HG03108 (cell line): Measurements from ENCODE around the gene GRPR.
A peak's percentile ranks its signal among the peaks of the same experiment; 100 is the strongest.
"Not testable (repeated sequence)": the region's sequence is repeated elsewhere in the genome, so short reads cannot be mapped to it uniquely, and the experiment has no call there.

Experiments used
- ATAC-seq: cut with Tn5 transposase; IDR thresholded peaks from one replicate; pipeline ENCODE4 v1.9.1; 2021; ENCODE audit warnings: moderate library complexity; ENCODE audit not compliant: unreplicated experiment

The GRPR gene

DNA sequence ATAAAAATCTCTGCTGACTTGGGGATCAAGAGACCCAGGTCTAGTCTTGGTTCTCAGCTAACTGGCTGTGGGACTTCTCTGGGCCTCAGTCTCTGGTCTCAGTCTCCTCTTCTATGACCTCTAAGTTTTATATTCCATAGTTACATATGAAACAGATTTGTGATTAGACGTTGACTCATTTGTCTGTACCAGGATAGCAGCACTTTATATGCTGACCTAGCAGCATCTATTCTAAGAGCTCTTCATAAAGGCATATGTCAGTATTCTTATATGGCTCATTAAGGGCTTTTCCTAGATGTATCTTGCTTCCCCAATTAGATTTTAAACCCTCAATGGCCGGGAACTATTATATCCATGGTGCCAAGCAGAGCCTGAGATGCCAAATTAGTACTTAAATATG is 12.7 kb downstream of the GRPR start:
- ATAC-seq, result no peak

DNA sequence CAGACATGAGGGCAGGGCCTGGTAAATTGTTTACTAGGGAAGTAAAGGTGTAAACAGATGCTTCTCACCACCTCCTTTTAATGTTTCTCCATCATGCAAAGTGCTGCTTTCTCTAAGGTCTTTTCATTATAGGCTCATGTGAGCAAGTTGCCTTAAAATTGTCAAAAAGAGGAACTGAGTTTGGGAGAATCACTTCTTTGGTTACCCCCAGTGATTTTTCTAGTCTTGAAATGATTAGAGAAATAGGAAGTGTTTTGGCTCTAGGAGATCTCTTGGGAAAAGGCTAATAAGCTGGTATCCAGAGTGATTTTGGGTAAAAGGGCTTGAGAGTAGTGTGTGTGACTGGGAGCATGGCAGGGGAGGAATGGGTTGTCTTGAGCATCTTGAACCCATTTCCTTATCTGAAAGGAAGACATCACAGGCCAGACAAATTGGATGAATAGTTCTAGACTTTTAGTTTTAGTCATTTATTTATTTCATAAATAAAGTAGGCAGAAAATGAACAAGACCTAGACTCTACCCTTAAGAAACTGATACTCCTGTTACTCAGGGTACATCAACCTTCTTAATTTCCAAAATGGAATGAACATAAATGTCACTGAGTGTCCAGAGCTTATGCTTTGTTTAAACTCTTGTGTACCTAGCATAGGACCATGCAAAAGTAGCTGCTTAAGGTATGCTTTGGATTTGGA is 14.2 kb downstream of the GRPR start:
- ATAC-seq, result peak; percentile 63

GRCh38 chrX:16138108-16138427 is 14.7 kb downstream of the GRPR start:
- no peak for ATAC-seq

- ATAC-seq, result no peak
These were observed 17.1 kb downstream of the GRPR start for GRCh38 chrX:16140448-16140847.

GRCh38 chrX:16140983-16141382 is 17.6 kb downstream of the GRPR start:
- no peak for ATAC-seq

DNA sequence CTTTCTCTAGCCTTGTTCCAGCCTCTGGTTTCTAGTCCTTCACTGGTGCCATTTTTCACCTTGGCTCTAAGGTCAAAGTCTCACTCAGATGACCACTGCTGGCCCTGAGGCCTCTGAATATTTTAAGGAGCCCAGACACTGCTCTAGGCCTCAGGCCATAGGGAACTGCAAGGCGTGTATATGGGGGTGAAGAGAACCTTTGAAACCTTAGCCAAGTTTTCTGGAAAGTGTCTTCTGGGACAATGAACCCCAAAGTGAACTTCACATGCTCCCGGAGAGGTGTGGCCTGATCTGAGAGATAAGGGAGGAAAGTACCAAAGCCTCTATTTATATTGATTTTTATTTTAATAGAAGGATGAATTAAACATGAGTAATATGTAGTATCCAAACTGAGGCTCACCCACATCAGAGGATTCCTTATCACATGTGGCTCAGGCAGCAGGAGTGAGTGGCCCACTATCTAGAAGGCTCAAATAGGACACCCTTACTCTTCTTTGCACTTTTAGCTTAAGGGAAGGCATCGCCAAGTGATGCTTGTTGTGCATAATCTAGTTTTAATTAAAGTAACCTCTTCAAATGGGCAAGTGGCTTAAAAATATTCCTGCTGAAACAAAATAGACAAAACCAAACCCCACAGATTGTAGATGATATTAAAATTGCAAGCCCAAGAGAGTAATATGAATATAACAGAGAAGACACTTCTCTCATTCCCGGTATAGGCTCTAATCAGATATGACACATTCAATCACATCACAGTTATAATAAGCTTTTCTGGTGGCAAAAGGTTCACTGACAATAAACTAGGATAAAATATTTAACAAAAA is 18.3 kb downstream of the GRPR start:
- no peak for ATAC-seq

DNA sequence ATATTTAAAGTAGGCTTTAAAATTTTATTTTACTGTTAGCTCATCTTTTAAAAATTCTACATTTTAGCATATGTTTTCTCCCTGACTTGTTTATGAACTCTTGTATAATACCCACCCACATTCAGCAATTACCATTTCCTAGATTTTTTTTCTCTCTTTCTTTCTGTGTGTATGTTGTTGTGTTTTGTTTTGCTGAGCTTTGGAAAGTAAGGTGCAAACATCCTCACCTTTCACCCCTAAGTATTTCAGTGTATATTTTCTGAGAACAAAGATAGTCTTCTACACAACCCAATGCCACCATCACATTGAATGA is 18.8 kb downstream of the GRPR start:
- no peak for ATAC-seq

DNA sequence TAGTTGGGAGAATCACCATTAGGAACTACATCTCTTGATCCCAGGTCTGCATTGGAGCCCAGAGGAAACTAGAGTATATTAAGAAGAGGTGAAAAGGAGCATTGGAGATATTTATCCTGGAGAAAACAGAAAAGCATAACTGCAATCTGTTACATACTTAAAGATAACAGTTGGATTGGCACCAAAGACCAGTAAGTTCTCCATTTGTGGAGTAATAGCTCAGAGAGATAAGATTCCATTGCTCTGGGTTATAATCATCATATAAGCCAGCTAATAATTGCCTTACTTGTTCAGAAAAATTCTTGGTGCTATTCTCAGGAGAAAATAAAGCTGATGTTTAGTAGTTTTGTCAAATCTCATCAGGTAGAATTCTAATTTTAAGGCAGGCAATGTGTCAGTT is 20.6 kb downstream of the GRPR start:
- no peak for ATAC-seq

GRCh38 chrX:16144420-16144819 is 21.1 kb downstream of the GRPR start:
- ATAC-seq, result no peak

DNA sequence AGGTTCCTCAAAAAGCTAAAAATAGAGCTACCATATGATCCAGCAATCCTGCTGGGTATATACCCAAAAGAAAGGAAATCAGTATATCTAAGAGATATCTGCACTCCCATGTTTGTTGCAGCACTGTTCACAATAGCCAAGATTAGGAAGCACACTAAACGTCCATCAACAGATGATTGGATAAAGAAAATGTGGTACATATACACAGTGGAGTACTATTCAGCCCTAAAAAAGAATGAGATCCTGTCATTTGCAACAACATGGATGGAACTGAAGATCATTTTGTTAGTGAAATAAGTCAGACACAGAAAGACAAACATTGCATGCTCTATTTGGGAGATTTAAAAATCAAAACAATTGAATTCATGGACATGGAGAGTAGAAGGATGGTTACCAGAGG is 21.7 kb downstream of the GRPR start:
- ATAC-seq, result not testable (repeated sequence)

GRCh38 chrX:16145656-16146055 is 22.3 kb downstream of the GRPR start:
- no peak for ATAC-seq

- ATAC-seq, result no peak
These were observed 25.5 kb downstream of the GRPR start for GRCh38 chrX:16148896-16149295.

GRCh38 chrX:16155581-16156096 is 32.3 kb downstream of the GRPR start:
- ATAC-seq, result no peak

DNA sequence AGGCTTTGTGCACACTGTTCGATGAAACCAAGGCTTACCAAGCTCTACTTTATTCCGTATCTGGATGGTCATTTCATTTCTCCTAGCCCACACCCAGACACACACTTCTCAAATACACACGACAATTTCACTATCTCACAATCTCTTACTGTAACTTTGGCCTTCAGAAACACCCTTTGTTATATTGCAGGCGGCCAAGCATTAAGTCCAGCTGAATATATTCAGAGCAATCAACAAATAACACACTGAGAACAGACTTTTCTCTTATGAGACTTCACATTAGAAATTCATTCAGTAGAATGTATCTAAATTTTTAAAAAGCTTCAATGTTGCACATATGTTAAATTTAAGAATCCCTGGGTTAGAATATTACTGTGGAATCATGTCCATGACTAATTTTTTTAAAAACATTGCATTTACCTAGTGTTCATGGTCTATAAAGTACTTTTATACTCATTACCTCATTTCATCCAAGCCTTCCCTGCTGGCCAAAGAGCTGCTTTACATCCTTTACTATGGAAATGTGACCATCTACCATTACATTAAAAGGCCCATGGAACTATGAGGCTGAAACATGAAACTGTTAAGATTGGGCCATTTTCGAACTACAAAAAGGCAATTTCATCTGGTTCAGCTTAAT is 33.4 kb downstream of the GRPR start:
- ATAC-seq, result no peak

DNA sequence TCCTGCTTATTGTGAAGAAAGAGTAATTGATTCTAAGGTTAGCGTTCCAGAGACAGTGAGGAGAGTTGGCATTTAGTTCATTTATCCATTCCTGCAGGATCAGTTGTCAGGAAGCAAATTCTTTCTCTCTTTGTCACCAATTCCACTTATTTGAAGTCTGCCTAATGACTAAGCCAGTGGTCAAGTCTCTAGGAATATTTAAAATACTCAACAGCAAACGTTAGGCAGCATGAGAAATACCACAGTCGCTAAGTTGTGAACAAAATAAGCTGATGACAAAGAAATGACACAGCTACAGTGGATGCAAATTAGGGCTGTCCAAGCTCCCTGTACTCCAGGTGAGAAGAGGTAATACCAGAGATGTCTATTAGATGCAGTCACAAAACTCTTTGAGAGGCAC is 37.4 kb downstream of the GRPR start:
- ATAC-seq, result no peak

DNA sequence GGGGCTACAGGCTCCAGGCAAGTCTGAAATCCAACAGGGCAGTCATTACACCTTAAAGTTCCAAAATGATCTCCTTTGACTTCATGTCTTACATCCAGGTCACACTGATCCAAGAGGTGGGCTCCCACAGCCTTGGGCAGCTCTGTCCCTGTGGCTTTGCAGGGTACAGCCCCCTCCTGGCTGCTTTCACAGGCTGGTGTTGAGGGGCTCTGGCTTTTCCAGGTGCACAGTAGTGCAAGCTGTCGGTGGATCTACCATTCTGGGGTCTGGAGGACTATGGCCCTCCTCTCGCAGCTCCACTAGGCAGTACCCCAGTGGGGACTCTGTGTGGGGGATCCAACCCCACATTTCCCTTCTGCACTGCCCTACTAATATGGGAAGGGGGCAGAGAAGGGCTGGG is 37.8 kb downstream of the GRPR start:
- ATAC-seq, result not testable (repeated sequence)

GRCh38 chrX:16162391-16162790 is 39.0 kb downstream of the GRPR start:
- no peak for ATAC-seq

- ATAC-seq, result no peak
These were observed 41.4 kb downstream of the GRPR start for GRCh38 chrX:16164748-16165147.

DNA sequence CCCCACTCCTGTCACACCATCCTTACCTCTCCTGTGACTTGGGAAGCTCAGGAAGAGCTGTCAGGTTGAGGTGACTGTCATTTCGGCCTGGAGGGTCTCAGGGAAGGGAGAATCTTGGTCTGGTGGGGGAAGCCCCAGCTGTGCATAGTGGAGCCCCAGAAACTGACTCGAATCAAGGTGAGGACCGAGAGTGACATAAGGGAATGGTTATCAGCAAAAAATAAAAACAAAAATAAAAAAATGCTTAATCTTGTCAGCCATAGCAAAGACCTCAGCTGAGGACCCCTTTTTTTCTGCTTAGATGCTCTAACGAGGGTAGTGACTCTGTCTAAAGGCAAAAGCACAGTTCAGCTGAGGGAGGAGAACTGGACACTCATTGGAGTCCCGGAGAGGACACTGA is 43.8 kb downstream of the GRPR start, which contains the start of gene MAGEB17:
Gene MAGEB17, plus strand, starts transcription at position 301 of the 400 bp plus-strand sequence. CDS start 2,902 bp downstream, outside the sequence.
- no peak for ATAC-seq

GRCh38 chrX:16171039-16171438 is 47.7 kb downstream of the GRPR start:
- ATAC-seq, result no peak

DNA sequence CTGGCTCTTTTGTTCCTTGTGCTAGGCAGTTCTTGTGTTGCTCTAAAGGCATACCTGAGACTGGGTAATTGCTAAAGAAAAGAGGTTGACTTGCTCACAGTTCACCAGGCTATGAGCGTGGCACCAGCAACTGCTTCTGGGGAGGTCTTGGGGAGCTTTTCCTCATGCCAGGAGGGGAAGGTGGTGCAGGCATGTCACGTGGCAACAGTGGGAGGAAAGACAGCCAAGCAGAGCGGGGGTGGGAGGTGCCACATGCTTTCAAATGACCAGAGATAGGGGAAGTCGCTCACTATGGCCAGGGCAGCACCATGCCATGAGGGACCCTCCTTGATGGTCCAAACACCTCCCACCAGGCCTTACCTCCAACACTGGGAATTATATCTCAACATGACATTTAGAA is 48.6 kb downstream of the GRPR start:
- no peak for ATAC-seq

- no peak for ATAC-seq
These were observed 49.0 kb downstream of the GRPR start for GRCh38 chrX:16172391-16172790.
